ENCODE measurements around the gene CCDC32. TPM values are rescaled to one million over a fixed set of nuclear protein-coding genes. Genes with fewer than 3 reads are reported as not detected.

Gene CCDC32
- total and polyA plus RNA-seq, 2 of the 13 experiments (the other 11 are each of a cell fraction or from before 2014, with no cell fraction given): 10.8 to 23.2 TPM

GRCh38 chr15:40511472-40512133, 53.2 kb downstream of the CCDC32 start (continued):
- TF ChIP-seq E2F5 (CRISPR knock-in tag; conservative IDR thresholded peaks at IDR 0.05) (peak; percentile 60; the same call in 1 of the 2 replicates), ZNF576 (CRISPR knock-in tag; IDR thresholded peaks at IDR 0.05) (no peak), ZBTB7B (CRISPR knock-in tag; IDR thresholded peaks at IDR 0.05) (no peak; the same call in none of the 2 replicates), GMEB2 (CRISPR knock-in tag; IDR thresholded peaks at IDR 0.05; ENCODE audit: low read depth) (no peak), ZNF205 (CRISPR knock-in tag; IDR thresholded peaks at IDR 0.05) (peak; percentile 68), GATAD2A (CRISPR knock-in tag; IDR thresholded peaks at IDR 0.05) (no peak; the same call in 1 of the 2 replicates), ZNF17 (CRISPR knock-in tag; IDR thresholded peaks at IDR 0.05) (no peak), ZSCAN21 (CRISPR knock-in tag; IDR thresholded peaks at IDR 0.05; ENCODE audit: borderline replicate concordance) (peak; percentile 73; the same call in 1 of the 2 replicates), BRF2 (CRISPR knock-in tag; IDR thresholded peaks at IDR 0.05) (0 out of 2 replicates have a peak, but pooled peaks have one; percentile 73), MXD4 (CRISPR knock-in tag; IDR thresholded peaks at IDR 0.05) (peak; percentile 66; the same call in 1 of the 2 replicates), NFAT5 (CRISPR knock-in tag; IDR thresholded peaks at IDR 0.05) (peak; percentile 26; the same call in 1 of the 2 replicates), EED (CRISPR knock-in tag; IDR thresholded peaks at IDR 0.05) (no peak), NFYB (CRISPR knock-in tag; IDR thresholded peaks at IDR 0.05) (no peak; the same call in 1 of the 2 replicates), AHDC1 (CRISPR knock-in tag; IDR thresholded peaks at IDR 0.05; ENCODE audit: borderline replicate concordance) (0 out of 2 replicates have a peak, but pooled peaks have one; percentile 28)
